NT2/D1 (cell line): ENCODE data around the gene ROCK2.

Experiments
- DNase-seq: peaks from one replicate; pipeline ENCODE4 v3.0.0-alpha.2; 2011; ENCODE audit warnings: low read depth, low spot score
- H3K27me3 ChIP-seq: 2 replicates; pipeline ENCODE4 v1.6.0; 2011; ENCODE audit warnings: mild to moderate bottlenecking; ENCODE audit not compliant: insufficient read length, insufficient read depth
- H3K36me3 ChIP-seq: 2 replicates; pipeline ENCODE4 v1.6.1; 2011; ENCODE audit warnings: mild to moderate bottlenecking, low read length, mixed read lengths; ENCODE audit not compliant: insufficient read depth, insufficient read length
- H3K4me1 ChIP-seq: 2 replicates; pipeline ENCODE4 v1.5.1; 2011; ENCODE audit not compliant: insufficient read depth, insufficient read length
- H3K4me3 ChIP-seq: 2 replicates; pipeline ENCODE4 v1.5.1; 2011; ENCODE audit warnings: low read depth; ENCODE audit not compliant: insufficient read length
- H3K9ac ChIP-seq: 2 replicates; pipeline ENCODE4 v1.6.0; 2011; ENCODE audit warnings: low read depth; ENCODE audit not compliant: insufficient read length
- H3K9me3 ChIP-seq: 2 replicates; pipeline ENCODE4 v1.5.1; 2011; ENCODE audit warnings: mild to moderate bottlenecking, low read length; ENCODE audit not compliant: insufficient read depth
- SUZ12 ChIP-seq: IDR thresholded peaks from 2 replicates; pipeline ENCODE4 v1.6.1; 2011; ENCODE audit not compliant: insufficient read length, insufficient read depth; ENCODE audit errors: extremely low read depth
- YY1 ChIP-seq: IDR thresholded peaks from 2 replicates; pipeline ENCODE4 v1.6.1; 2011; ENCODE audit not compliant: insufficient read length, insufficient read depth
- ZNF274 ChIP-seq: IDR thresholded peaks from 2 replicates; pipeline ENCODE4 v1.6.1; 2011; ENCODE audit warnings: mild to moderate bottlenecking, low read depth, low read length

The ROCK2 gene

GRCh38 chr2:11303290-11304013 lies 41.0 kb downstream of the ROCK2 start:
- Histone ChIP-seq H3K36me3 (no peaks in the 10 kb centered on the region), H3K27me3 (no peaks in the 10 kb centered on the region), H3K9ac (no peak overlapping the region), H3K4me3 (no peak overlapping the region), H3K4me1 (no peaks in the 10 kb centered on the region), H3K9me3 (no peaks in the 10 kb centered on the region)
- DNase-seq = no peak
- TF ChIP-seq SUZ12 = no peak
- no peak for TF ChIP-seq ZNF274
- TF ChIP-seq YY1 = no peak

- no peaks in the 10 kb centered on the region for H3K36me3 ChIP-seq
- no peak for DNase-seq
- no peaks in the 10 kb centered on the region for H3K27me3 ChIP-seq
- no peaks in the 10 kb centered on the region for H3K4me1 ChIP-seq
- H3K4me3 ChIP-seq = no peak overlapping the region
- no peak overlapping the region for H3K9ac ChIP-seq
- H3K9me3 ChIP-seq = no peaks in the 10 kb centered on the region
- TF ChIP-seq ZNF274 = no peak
- TF ChIP-seq SUZ12 = no peak
- no peak for TF ChIP-seq YY1
Measured at GRCh38 chr2:11299439-11299838, 45.0 kb downstream of the ROCK2 start.

DNA sequence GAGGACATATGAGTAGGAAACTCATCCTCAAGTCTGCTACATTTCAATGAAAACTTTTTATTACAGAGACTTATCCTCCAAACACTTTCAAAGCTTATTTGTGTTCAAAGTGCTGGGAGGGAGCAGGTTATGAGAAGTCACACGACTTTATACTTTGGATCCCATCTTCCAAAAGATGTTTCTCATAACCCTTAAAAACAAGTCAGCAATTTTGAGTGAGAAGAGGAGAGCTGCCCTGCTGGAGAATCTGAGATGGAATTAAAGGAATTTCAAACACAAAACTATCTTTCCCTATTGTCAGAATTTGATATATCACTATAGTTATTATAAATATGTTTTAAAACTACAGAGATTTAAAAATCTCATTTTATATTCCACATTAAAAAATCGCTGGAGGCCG lies 45.8 kb downstream of the ROCK2 start:
- TF ChIP-seq YY1 = no peak
- no peak for TF ChIP-seq SUZ12
- TF ChIP-seq ZNF274 = no peak
- no peak overlapping the region for H3K9ac ChIP-seq
- H3K4me3 ChIP-seq = no peak overlapping the region
- no peak for DNase-seq
- H3K36me3 ChIP-seq = no peaks in the 10 kb centered on the region
- H3K4me1 ChIP-seq = no peaks in the 10 kb centered on the region
- H3K27me3 ChIP-seq = no peaks in the 10 kb centered on the region
- H3K9me3 ChIP-seq = no peaks in the 10 kb centered on the region

DNA sequence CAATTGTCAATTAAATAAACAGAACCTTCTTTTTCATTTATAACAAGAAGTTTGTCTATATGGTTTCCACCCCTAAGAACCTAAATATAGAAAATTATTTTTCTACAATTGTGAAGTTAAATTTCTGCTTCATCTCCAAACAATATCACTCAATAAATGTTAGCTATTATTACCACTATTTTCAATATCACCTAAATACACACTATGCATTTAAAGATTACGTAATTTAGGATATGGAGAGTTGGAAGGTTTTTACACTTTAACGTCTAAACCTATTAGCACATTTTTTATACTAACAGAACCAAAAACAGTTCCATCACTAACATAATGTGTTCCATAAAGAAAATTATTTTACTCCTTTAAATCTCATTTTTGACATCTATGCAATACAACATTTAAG lies 48.0 kb downstream of the ROCK2 start:
- no peak for DNase-seq
- Histone ChIP-seq H3K4me3 (no peak overlapping the region), H3K36me3 (no peaks in the 10 kb centered on the region), H3K9me3 (no peaks in the 10 kb centered on the region), H3K27me3 (no peaks in the 10 kb centered on the region), H3K4me1 (no peaks in the 10 kb centered on the region), H3K9ac (no peak overlapping the region)
- TF ChIP-seq SUZ12 (no peak), ZNF274 (no peak), YY1 (no peak)

- DNase-seq = no peak
- no peak overlapping the region for H3K4me3 ChIP-seq
- no peaks in the 10 kb centered on the region for H3K27me3 ChIP-seq
- TF ChIP-seq YY1 (no peak), ZNF274 (no peak)
- no peaks in the 10 kb centered on the region for H3K4me1 ChIP-seq
- H3K36me3 ChIP-seq = no peaks in the 10 kb centered on the region
- no peaks in the 10 kb centered on the region for H3K9me3 ChIP-seq
- H3K9ac ChIP-seq = no peak overlapping the region
Measured at GRCh38 chr2:11292464-11293255, 51.8 kb downstream of the ROCK2 start.

DNA sequence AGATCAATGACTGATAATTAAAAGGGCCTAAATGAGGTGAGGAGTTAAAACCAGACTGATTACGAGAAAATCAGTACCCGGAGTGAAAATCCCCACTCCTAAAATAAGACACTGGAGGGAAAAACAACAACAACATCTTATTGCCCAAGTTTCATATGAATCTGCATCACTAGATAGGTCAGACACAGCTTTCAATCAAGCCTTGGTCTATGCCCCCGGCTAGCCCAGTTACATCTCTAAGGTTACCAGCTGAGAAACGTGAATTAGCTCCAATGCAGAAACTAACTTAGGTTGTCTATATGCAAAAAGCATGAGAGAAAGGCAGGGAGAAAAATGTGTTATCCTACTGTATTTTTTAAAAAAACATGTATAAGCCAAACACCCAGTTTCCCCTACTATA lies 53.7 kb downstream of the ROCK2 start:
- Histone ChIP-seq H3K4me1 (no peaks in the 10 kb centered on the region), H3K9me3 (no peaks in the 10 kb centered on the region), H3K4me3 (no peak overlapping the region), H3K9ac (no peak overlapping the region), H3K27me3 (no peaks in the 10 kb centered on the region), H3K36me3 (peaks cover 7% of the 10 kb centered on the region)
- no peak for DNase-seq
- TF ChIP-seq SUZ12 = no peak
- no peak for TF ChIP-seq YY1
- no peak for TF ChIP-seq ZNF274

DNA sequence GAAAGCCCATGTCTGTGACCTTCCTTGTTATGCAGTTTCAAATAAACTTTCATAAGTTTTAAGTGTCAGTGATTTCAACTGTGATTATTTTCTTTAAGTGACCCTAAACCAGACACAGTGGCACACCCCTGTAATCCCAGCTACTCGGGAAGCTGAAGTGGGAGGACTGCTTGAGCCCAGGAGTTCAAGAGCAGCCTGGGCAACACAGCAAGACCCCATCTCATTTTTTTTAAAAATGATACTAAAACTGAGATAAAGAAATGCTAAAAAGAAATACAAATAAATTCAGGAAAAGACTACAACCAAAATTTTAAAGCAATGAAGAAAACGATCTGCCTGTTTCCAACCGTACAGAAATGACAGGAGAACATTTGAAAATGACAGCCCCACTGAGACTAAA lies 54.2 kb downstream of the ROCK2 start:
- TF ChIP-seq YY1 (no peak), SUZ12 (no peak), ZNF274 (no peak)
- Histone ChIP-seq H3K9me3 (no peaks in the 10 kb centered on the region), H3K27me3 (no peaks in the 10 kb centered on the region), H3K9ac (no peak overlapping the region), H3K4me1 (no peaks in the 10 kb centered on the region), H3K4me3 (no peak overlapping the region), H3K36me3 (peaks cover 11% of the 10 kb centered on the region)
- DNase-seq = no peak
